H1 (cell line): ENCODE measurements around the gene KDM4E.
"Not testable (repeated sequence)": the region's sequence is repeated elsewhere in the genome, so short reads cannot be mapped to it uniquely, and the experiment has no call there.

Experiments used
- CTCF ChIP-seq, 3 experiments: IDR thresholded peaks; 1 replicate in 2 of 3; 2 replicates in 1 of 3; pipeline versions ENCODE4 v1.5.1 to v1.6.1; 2011; ENCODE audit warnings: low read length in 3 of 3, mild to moderate bottlenecking in 3 of 3, inconsistent platforms in 2 of 3, low read depth in 1 of 3, moderate library complexity in 1 of 3; ENCODE audit not compliant: insufficient read depth in 1 of 3; ENCODE audit errors: control extremely low read depth in 1 of 3
- EZH2 ChIP-seq: fragments of 200-600 bp; sonication (generic); IDR thresholded peaks from 2 replicates; pipeline ENCODE4 v1.7.1; 2012; ENCODE audit warnings: low read depth, mild to moderate bottlenecking, moderate library complexity, low read length, inconsistent platforms; ENCODE audit not compliant: severe bottlenecking
- JUND ChIP-seq: IDR thresholded peaks from 2 replicates; pipeline ENCODE4 v1.6.1; 2011; ENCODE audit warnings: mild to moderate bottlenecking, improper control_type of control experiment, low read length
- RAD21 ChIP-seq, 2 experiments: IDR thresholded peaks in 1 of 2; conservative IDR thresholded peaks in 1 of 2; 2 replicates each; pipeline ENCODE4 v1.6.1; 2011; ENCODE audit warnings: low read depth in 2 of 2, low read length in 2 of 2, improper control_type of control experiment in 1 of 2, inconsistent platforms in 1 of 2, mild to moderate bottlenecking in 1 of 2, moderate library complexity in 1 of 2
- SIRT6 ChIP-seq: IDR thresholded peaks from one replicate; pipeline ENCODE4 v1.7.1; 2012; ENCODE audit warnings: low read length, inconsistent platforms

GRCh38 chr11:95049122-95049521 is 24.1 kb downstream of the KDM4E start, which contains the start of gene KDM4F:
- TF ChIP-seq CTCF (IDR thresholded peaks at IDR 0.05; ENCODE audit: control extremely low read depth in 1 of 3, insufficient read depth in 1 of 3, low read depth in 1 of 3, low read length in 3 of 3); SIRT6; JUND; EZH2; RAD21 (IDR thresholded peaks at IDR 0.05 in 1 of 2, conservative IDR thresholded peaks at IDR 0.05 in 1 of 2; ENCODE audit: low read depth in 2 of 2, low read length in 2 of 2): not testable (repeated sequence)
